SK-N-MC (cell line): ENCODE data around the gene CCDC158.

Experiments used
- EZH2 ChIP-seq: fragments of 200-600 bp; sonication (generic); IDR thresholded peaks from one replicate; pipeline ENCODE4 v1.6.1; 2017; ENCODE audit warnings: antibody characterized with exemption
- FOXP2 ChIP-seq: optimal IDR thresholded peaks from 2 replicates; pipeline ENCODE3; 2011; ENCODE audit warnings: mild to moderate bottlenecking, moderate library complexity; ENCODE audit not compliant: insufficient read depth; ENCODE audit errors: extremely low read length, control extremely low read depth
- POLR2AphosphoS5 ChIP-seq: IDR thresholded peaks from 2 replicates; pipeline ENCODE4 v1.6.1; 2012; ENCODE audit warnings: mild to moderate bottlenecking, low read depth, low read length, borderline replicate concordance

- TF ChIP-seq EZH2: no peak
- no peak for TF ChIP-seq POLR2AphosphoS5
- no peak for TF ChIP-seq FOXP2
Measured at GRCh38 chr4:76435528-76436319, 14.8 kb upstream of the CCDC158 start.
